ENCODE data around the gene NDUFS3. TPM values are rescaled to one million over a fixed set of nuclear protein-coding genes. Genes with fewer than 3 reads are reported as not detected.

NDUFS3 gene
- total and polyA plus RNA-seq, 7 experiments from 2014 or later = 68.6 to 116 (median 108) TPM

DNA sequence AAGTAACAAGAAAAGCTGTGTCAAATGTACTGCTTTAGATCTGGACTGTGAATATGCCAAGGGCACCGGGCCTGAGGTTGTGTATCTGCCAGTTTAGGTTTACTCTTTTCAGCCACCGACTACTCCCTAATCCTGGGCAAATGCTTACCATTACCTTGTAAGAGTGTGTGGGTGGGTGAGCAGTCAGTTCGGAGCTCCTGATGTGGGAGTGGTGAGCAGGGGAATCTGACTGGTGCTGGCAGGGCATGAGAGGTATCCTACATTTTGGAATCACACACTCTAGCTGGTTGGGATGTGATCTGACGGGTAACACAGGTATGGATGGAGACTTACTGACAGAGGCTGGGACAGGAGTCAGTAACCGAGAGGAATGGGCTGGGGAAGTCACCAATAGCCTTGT lies 5.0 kb downstream of the NDUFS3 start:
- CTCF ChIA-PET = no interaction called here

GRCh38 chr11:47586098-47586855 lies 7.4 kb downstream of the NDUFS3 start, which contains the start of gene FAM180B:
Gene FAM180B (plus strand): TSS chr11:47586678. CDS start chr11:47586769, 91 bp downstream.
- no peak for ATAC-seq
- Histone ChIP-seq H3K4me1 (ENCODE audit: control insufficient read depth in 2 of 2, insufficient read depth in 2 of 2, low read length in 2 of 2) (no peaks in the 10 kb centered on the region), H3K9me3 (ENCODE audit: control insufficient read depth in 2 of 3, low read length in 3 of 3) (no peaks in the 10 kb centered on the region), H3K27ac (ENCODE audit: low read depth, low read length) (no peak within 1 kb of the TSS), H3K36me3 (ENCODE audit: control insufficient read depth in 2 of 3, insufficient read depth in 3 of 3, low read length in 3 of 3) (peaks cover 26 to 46% (median 28%) of the 10 kb centered on the region in 3 experiments), H3K27me3 (ENCODE audit: control insufficient read depth in 2 of 2, insufficient read depth in 2 of 2, low read length in 2 of 2) (no peaks in the 10 kb centered on the region), H3K4me3 (ENCODE audit: low read length) (no peak within 1 kb of the TSS)
- H3K27ac Mint-ChIP-seq = no peak within 1 kb of the TSS
- no peak within 1 kb of the TSS for H3K4me3 Mint-ChIP-seq
- peaks cover 0 to 10% (median 0%) of the 10 kb centered on the region in 7 donors for H3K4me1 Mint-ChIP-seq
- no peaks in the 10 kb centered on the region for H3K27me3 Mint-ChIP-seq
- intact Hi-C loops (cut with micrococcal nuclease) = no loop called here
- POLR2A ChIA-PET = no interaction called here
- H3K36me3 Mint-ChIP-seq = peaks cover 11 to 32% (median 19%) of the 10 kb centered on the region in 5 donors
- DNase-seq = no peak
- H3K9me3 Mint-ChIP-seq = no peaks in the 10 kb centered on the region
- CTCF ChIA-PET = no interaction called here

More for the DNA sequence above, 5.0 kb downstream of the NDUFS3 start:
- no peaks in the 10 kb centered on the region for H3K27me3 ChIP-seq (ENCODE audit: control insufficient read depth in 2 of 2, insufficient read depth in 2 of 2, low read length in 2 of 2)
- POLR2A ChIA-PET = no interaction called here
- Mint-ChIP-seq H3K4me3 (no peak overlapping the region), H3K9me3 (peaks cover 0 to 2% (median 0%) of the 10 kb centered on the region in 11 donors), H3K27me3 (no peaks in the 10 kb centered on the region), H3K4me1 (peaks cover 6 to 29% (median 19%) of the 10 kb centered on the region in 7 donors), H3K36me3 (peaks cover 13 to 36% (median 21%) of the 10 kb centered on the region in 5 donors), H3K27ac (no peak overlapping the region)
- H3K4me1 ChIP-seq (ENCODE audit: control insufficient read depth in 2 of 2, insufficient read depth in 2 of 2, low read length in 2 of 2) = peaks cover 12% of the 10 kb centered on the region in 2 donors
- intact Hi-C loops (cut with micrococcal nuclease) = no loop called here
- ATAC-seq (no peak), DNase-seq (no peak)
- no peaks in the 10 kb centered on the region for H3K9me3 ChIP-seq (ENCODE audit: control insufficient read depth in 2 of 3, low read length in 3 of 3)
- H3K36me3 ChIP-seq (ENCODE audit: control insufficient read depth in 2 of 3, insufficient read depth in 3 of 3, low read length in 3 of 3) = peaks cover 28 to 59% (median 30%) of the 10 kb centered on the region in 3 experiments
- H3K27ac ChIP-seq (ENCODE audit: low read depth, low read length) = no peak overlapping the region
- H3K4me3 ChIP-seq (ENCODE audit: low read length) = no peak overlapping the region

DNA sequence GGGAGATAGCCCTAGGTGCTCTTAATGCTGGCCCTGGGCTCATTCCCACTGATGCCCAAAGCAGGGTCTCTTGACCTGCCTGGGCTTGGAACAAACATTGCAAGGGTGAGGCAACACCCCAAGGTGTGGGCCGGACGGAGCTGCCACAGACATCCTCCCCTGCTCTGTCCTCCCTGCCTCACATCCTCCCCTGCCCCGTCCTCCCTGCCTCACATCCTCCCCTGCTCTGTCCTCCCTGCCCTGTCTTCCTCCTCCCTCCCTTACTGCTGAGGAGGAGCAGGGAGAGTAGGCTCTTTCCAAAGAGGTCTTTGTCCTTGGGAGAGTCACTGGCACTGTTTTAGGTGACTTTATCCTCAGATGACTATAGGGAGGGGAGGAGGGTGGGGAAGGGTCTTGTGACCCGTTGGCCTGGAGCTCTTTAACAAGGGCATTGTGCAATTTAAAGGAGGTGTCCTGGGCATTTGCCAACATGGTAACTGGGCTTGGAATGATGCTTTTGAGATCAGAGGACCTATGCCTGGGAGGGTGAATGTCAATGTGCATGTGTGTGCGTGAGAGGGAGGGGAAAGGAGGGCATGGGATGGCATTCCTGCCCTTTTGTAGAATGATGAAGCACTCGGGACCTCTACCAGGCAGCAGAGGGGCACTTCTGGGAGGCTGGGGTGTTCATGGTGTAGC lies 8.3 kb downstream of the NDUFS3 start:
- Histone ChIP-seq H3K36me3 (ENCODE audit: control insufficient read depth in 2 of 3, insufficient read depth in 3 of 3, low read length in 3 of 3) (peaks cover 17 to 37% (median 22%) of the 10 kb centered on the region in 3 experiments), H3K4me1 (ENCODE audit: control insufficient read depth in 2 of 2, insufficient read depth in 2 of 2, low read length in 2 of 2) (no peaks in the 10 kb centered on the region), H3K27me3 (ENCODE audit: control insufficient read depth in 2 of 2, insufficient read depth in 2 of 2, low read length in 2 of 2) (peaks cover 0 to 1% of the 10 kb centered on the region in 2 donors), H3K27ac (ENCODE audit: low read depth, low read length) (no peak overlapping the region), H3K9me3 (ENCODE audit: control insufficient read depth in 2 of 3, low read length in 3 of 3) (no peaks in the 10 kb centered on the region), H3K4me3 (ENCODE audit: low read length) (no peak overlapping the region)
- H3K9me3 Mint-ChIP-seq = no peaks in the 10 kb centered on the region
- DNase-seq = no peak
- ChIA-PET POLR2A (no interaction called here), CTCF (no interaction called here)
- intact Hi-C loops (cut with micrococcal nuclease) = no loop called here
- peaks cover 11 to 25% (median 16%) of the 10 kb centered on the region in 5 donors for H3K36me3 Mint-ChIP-seq
- no peak overlapping the region for H3K4me3 Mint-ChIP-seq
- H3K27me3 Mint-ChIP-seq = peaks cover under 1 to 5% (median 2%) of the 10 kb centered on the region in 5 donors
- no peak overlapping the region for H3K27ac Mint-ChIP-seq
- peaks cover 0 to 13% (median 2%) of the 10 kb centered on the region in 7 donors for H3K4me1 Mint-ChIP-seq
- ATAC-seq = no peak

DNA sequence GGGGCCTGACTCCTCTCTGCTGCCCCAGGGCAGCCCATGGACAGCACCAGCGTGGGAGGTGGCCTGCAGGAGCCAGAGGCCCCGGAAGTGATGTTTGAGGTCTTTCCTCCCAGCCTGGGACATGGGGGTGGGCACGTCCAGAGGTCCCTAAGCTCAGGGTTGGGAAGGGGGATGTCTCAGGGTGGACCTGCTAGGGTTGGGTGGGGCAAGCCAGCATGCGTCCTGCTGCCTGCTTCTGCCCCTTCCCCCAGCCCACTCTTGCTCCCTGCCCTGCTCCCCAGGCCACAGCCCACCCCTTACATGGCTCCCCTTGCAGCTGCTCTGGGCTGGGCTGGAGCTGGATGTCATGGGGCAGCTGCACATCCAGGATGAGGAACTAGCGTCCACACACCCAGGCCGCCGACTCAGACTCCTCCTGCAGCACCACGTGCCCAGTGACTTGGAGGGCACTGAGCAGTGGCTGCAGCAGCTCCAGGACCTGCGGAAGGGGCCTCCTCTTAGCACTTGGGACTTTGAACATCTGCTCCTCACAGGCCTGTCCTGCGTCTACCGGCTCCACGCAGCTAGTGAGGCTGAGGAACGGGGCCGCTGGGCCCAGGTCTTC lies 9.0 kb downstream of the NDUFS3 start:
- ChIA-PET POLR2A (no interaction called here), CTCF (no interaction called here)
- no peak overlapping the region for H3K4me3 Mint-ChIP-seq
- ATAC-seq (peak; percentile 77), DNase-seq (no peak)
- Histone ChIP-seq H3K36me3 (ENCODE audit: control insufficient read depth in 2 of 3, insufficient read depth in 3 of 3, low read length in 3 of 3) (peaks cover 13 to 30% (median 16%) of the 10 kb centered on the region in 3 experiments), H3K27me3 (ENCODE audit: control insufficient read depth in 2 of 2, insufficient read depth in 2 of 2, low read length in 2 of 2) (peaks cover 0 to 7% of the 10 kb centered on the region in 2 donors), H3K9me3 (ENCODE audit: control insufficient read depth in 2 of 3, low read length in 3 of 3) (no peaks in the 10 kb centered on the region), H3K4me3 (ENCODE audit: low read length) (no peak overlapping the region), H3K27ac (ENCODE audit: low read depth, low read length) (no peak overlapping the region), H3K4me1 (ENCODE audit: control insufficient read depth in 2 of 2, insufficient read depth in 2 of 2, low read length in 2 of 2) (no peaks in the 10 kb centered on the region)
- peaks cover 0 to 16% (median 2%) of the 10 kb centered on the region in 7 donors for H3K4me1 Mint-ChIP-seq
- H3K9me3 Mint-ChIP-seq = no peaks in the 10 kb centered on the region
- H3K36me3 Mint-ChIP-seq = peaks cover 10 to 20% (median 12%) of the 10 kb centered on the region in 5 donors
- intact Hi-C loops (cut with micrococcal nuclease) = no loop called here
- peaks cover 7 to 11% (median 9%) of the 10 kb centered on the region in 5 donors for H3K27me3 Mint-ChIP-seq
- no peak overlapping the region for H3K27ac Mint-ChIP-seq

- Histone ChIP-seq H3K4me1 (ENCODE audit: control insufficient read depth in 2 of 2, insufficient read depth in 2 of 2, low read length in 2 of 2) (peaks cover 0 to 6% of the 10 kb centered on the region in 2 donors), H3K27me3 (ENCODE audit: control insufficient read depth in 2 of 2, insufficient read depth in 2 of 2, low read length in 2 of 2) (peaks cover 6 to 18% of the 10 kb centered on the region in 2 donors), H3K4me3 (ENCODE audit: low read length) (no peak overlapping the region), H3K36me3 (ENCODE audit: control insufficient read depth in 2 of 3, insufficient read depth in 3 of 3, low read length in 3 of 3) (peaks cover under 1 to 17% (median 3%) of the 10 kb centered on the region in 3 experiments), H3K27ac (ENCODE audit: low read depth, low read length) (no peak overlapping the region), H3K9me3 (ENCODE audit: control insufficient read depth in 2 of 3, low read length in 3 of 3) (no peaks in the 10 kb centered on the region)
- no peak for DNase-seq
- Mint-ChIP-seq H3K27me3 (peaks cover 18 to 21% (median 19%) of the 10 kb centered on the region in 5 donors), H3K4me1 (peaks cover 0 to 14% (median 9%) of the 10 kb centered on the region in 7 donors), H3K4me3 (no peak overlapping the region), H3K36me3 (peaks cover 3 to 10% (median 5%) of the 10 kb centered on the region in 5 donors), H3K27ac (no peak overlapping the region), H3K9me3 (no peaks in the 10 kb centered on the region)
- CTCF ChIA-PET = no interaction called here
- intact Hi-C loops (cut with micrococcal nuclease) = no loop called here
- POLR2A ChIA-PET = no interaction called here
- no peak for ATAC-seq
Measured at GRCh38 chr11:47589118-47589517, 10.2 kb downstream of the NDUFS3 start.

GRCh38 chr11:47589584-47589976 lies 10.7 kb downstream of the NDUFS3 start:
- peaks cover 0 to 13% (median 0%) of the 10 kb centered on the region in 3 experiments for H3K36me3 ChIP-seq (ENCODE audit: control insufficient read depth in 2 of 3, insufficient read depth in 3 of 3, low read length in 3 of 3)
- peaks cover 0 to 6% of the 10 kb centered on the region in 2 donors for H3K4me1 ChIP-seq (ENCODE audit: control insufficient read depth in 2 of 2, insufficient read depth in 2 of 2, low read length in 2 of 2)
- Mint-ChIP-seq H3K4me1 (peaks cover 0 to 14% (median 9%) of the 10 kb centered on the region in 7 donors), H3K27me3 (peaks cover 21 to 24% (median 23%) of the 10 kb centered on the region in 5 donors), H3K4me3 (no peak overlapping the region), H3K9me3 (no peaks in the 10 kb centered on the region), H3K27ac (no peak overlapping the region), H3K36me3 (peaks cover 0 to 5% (median under 1%) of the 10 kb centered on the region in 5 donors)
- H3K27ac ChIP-seq (ENCODE audit: low read depth, low read length) = no peak overlapping the region
- CTCF ChIA-PET = no interaction called here
- no peak overlapping the region for H3K4me3 ChIP-seq (ENCODE audit: low read length)
- no peaks in the 10 kb centered on the region for H3K9me3 ChIP-seq (ENCODE audit: control insufficient read depth in 2 of 3, low read length in 3 of 3)
- intact Hi-C loops (cut with micrococcal nuclease) = no loop called here
- ATAC-seq (no peak), DNase-seq (no peak)
- POLR2A ChIA-PET = no interaction called here
- H3K27me3 ChIP-seq (ENCODE audit: control insufficient read depth in 2 of 2, insufficient read depth in 2 of 2, low read length in 2 of 2) = peaks cover 6 to 23% of the 10 kb centered on the region in 2 donors
